H1 (cell line): ENCODE measurements around the gene CCDC116. TPM values are rescaled to one million over a fixed set of nuclear protein-coding genes. Genes with fewer than 3 reads are reported as not detected.

ENCODE experiments used
- CTCF ChIA-PET: fragments of 300-600 bp; sonication (Branson Sonifier 250); formaldehyde crosslinking; loops from one replicate; lab custom pipeline; 2021; ENCODE audit not compliant: partially characterized antibody; lab: Charles Lee
- POLR2A ChIA-PET: fragments of 300-600 bp; sonication (Branson Sonifier 250); formaldehyde crosslinking; loops from one replicate; lab custom pipeline; 2021; ENCODE audit warnings: inconsistent platforms; ENCODE audit not compliant: partially characterized antibody; lab: Charles Lee
- DNase-seq, 2 experiments: peaks; one replicate each; pipeline versions ENCODE4 v3.0.0 to v3.0.0-alpha.2; 2010 to 2022; ENCODE audit warnings: low spot score in 2 of 2, low read depth in 1 of 2, mixed read lengths in 1 of 2
- FAIRE-seq: peaks from 2 replicates; lab custom pipeline; 2011; peaks lifted over from hg19 to GRCh38; lab: Jason Lieb, UNC
- H2AFZ ChIP-seq: 2 replicates; pipeline ENCODE4 v1.8.1; 2012; ENCODE audit warnings: low read length, inconsistent platforms
- H2AK5ac ChIP-seq: 2 replicates; pipeline ENCODE4 v1.6.1; 2013; ENCODE audit warnings: low read depth, low read length
- H2BK120ac ChIP-seq: replicated peaks from 2 replicates; pipeline ENCODE3; 2013; ENCODE audit warnings: low read depth, low read length, inconsistent platforms
- H2BK12ac ChIP-seq: 2 replicates; pipeline ENCODE4 v1.6.1; 2013; ENCODE audit warnings: low read depth, low read length
- H2BK15ac ChIP-seq: 2 replicates; pipeline ENCODE4 v1.6.1; 2013; ENCODE audit warnings: low read length
- H2BK20ac ChIP-seq: 2 replicates; pipeline ENCODE4 v1.6.1; 2013; ENCODE audit warnings: low read length
- H2BK5ac ChIP-seq: 2 replicates; pipeline ENCODE4 v1.6.1; 2013; ENCODE audit warnings: low read depth, low read length
- H3K14ac ChIP-seq: 2 replicates; pipeline ENCODE4 v1.6.1; 2013; ENCODE audit warnings: inconsistent platforms; ENCODE audit not compliant: insufficient read length
- H3K18ac ChIP-seq: 2 replicates; pipeline ENCODE4 v1.6.1; 2013; ENCODE audit warnings: low read length; ENCODE audit errors: extremely low read depth
- H3K23ac ChIP-seq: 2 replicates; pipeline ENCODE4 v1.6.1; 2013; ENCODE audit warnings: inconsistent platforms; ENCODE audit not compliant: insufficient read length
- H3K23me2 ChIP-seq: 2 replicates; pipeline ENCODE4 v1.6.1; 2013; ENCODE audit warnings: low read depth, low read length
- H3K27ac ChIP-seq: 2 replicates; pipeline ENCODE4 v1.6.1; 2011; ENCODE audit warnings: low read depth, low read length, inconsistent platforms
- H3K27me3 ChIP-seq, 4 experiments: replicated peaks in 1 of 4; 1 replicate in 1 of 4; 2 replicates in 3 of 4; pipeline versions ENCODE4 v1.6.1 to v1.8.1; 2011 to 2013; ENCODE audit warnings: low read length in 3 of 4, mild to moderate bottlenecking in 3 of 4, inconsistent platforms in 2 of 4, mixed read lengths in 2 of 4, moderate library complexity in 1 of 4; ENCODE audit not compliant: control insufficient read depth in 3 of 4, insufficient read depth in 3 of 4; ENCODE audit errors: extremely low read depth in 1 of 4
- H3K36me3 ChIP-seq, 4 experiments: 2 replicates each; pipeline versions ENCODE4 v1.6.1 to v1.8.1; 2011 to 2013; ENCODE audit warnings: mild to moderate bottlenecking in 4 of 4, low read length in 3 of 4, moderate library complexity in 2 of 4, control low read depth in 1 of 4, inconsistent platforms in 1 of 4; ENCODE audit not compliant: insufficient read depth in 4 of 4, control insufficient read depth in 2 of 4
- H3K4ac ChIP-seq: replicated peaks from 2 replicates; pipeline ENCODE3; 2013; ENCODE audit warnings: low read length, low read depth, mixed read lengths, inconsistent platforms; ENCODE audit not compliant: insufficient read length
- H3K4me1 ChIP-seq, 4 experiments: replicated peaks in 1 of 4; 1 replicate in 1 of 4; 2 replicates in 3 of 4; pipeline versions ENCODE4 v1.6.1 to v1.8.1; 2011 to 2013; ENCODE audit warnings: low read length in 3 of 4, inconsistent platforms in 2 of 4, mixed read lengths in 1 of 4; ENCODE audit not compliant: insufficient read depth in 4 of 4, control insufficient read depth in 3 of 4
- H3K4me2 ChIP-seq, 2 experiments: 2 replicates each; pipeline versions ENCODE4 v1.6.1 to v1.8.1; 2011 to 2013; ENCODE audit warnings: low read depth in 2 of 2, low read length in 2 of 2, control low read depth in 1 of 2, inconsistent platforms in 1 of 2, mild to moderate bottlenecking in 1 of 2; ENCODE audit not compliant: insufficient read depth in 1 of 2
- H3K4me3 ChIP-seq, 4 experiments: fragments of 200-600, 300-600 bp in 1 of 4; sonication (generic), shearing (Covaris generic), sonication (Bioruptor Twin) in 1 of 4; 2 replicates each; pipeline versions ENCODE4 v1.5.1 to v1.8.1; 2011 to 2016; ENCODE audit warnings: low read length in 4 of 4, low read depth in 3 of 4, control low read depth in 2 of 4, inconsistent platforms in 2 of 4, mild to moderate bottlenecking in 2 of 4, mixed read lengths in 1 of 4, moderate library complexity in 1 of 4; ENCODE audit not compliant: insufficient read depth in 2 of 4; ENCODE audit errors: extremely low read depth in 1 of 4
- H3K56ac ChIP-seq: replicated peaks from 2 replicates; pipeline ENCODE3; 2013; ENCODE audit warnings: low read depth, mild to moderate bottlenecking, mixed read lengths, low read length, inconsistent platforms; ENCODE audit not compliant: insufficient read length
- H3K79me1 ChIP-seq: 2 replicates; pipeline ENCODE4 v1.6.1; 2013; ENCODE audit warnings: low read depth, low read length, control low read depth
- H3K79me2 ChIP-seq, 2 experiments: 2 replicates each; pipeline versions ENCODE4 v1.6.1 to v1.8.1; 2012 to 2013; ENCODE audit warnings: low read length in 2 of 2, mild to moderate bottlenecking in 2 of 2, inconsistent platforms in 1 of 2; ENCODE audit not compliant: insufficient read depth in 2 of 2, control insufficient read depth in 1 of 2
- H3K9ac ChIP-seq, 4 experiments: replicated peaks in 1 of 4; 1 replicate in 1 of 4; 2 replicates in 3 of 4; pipeline versions ENCODE4 v1.6.1 to v1.8.1; 2011 to 2013; ENCODE audit warnings: low read depth in 3 of 4, low read length in 3 of 4, control low read depth in 2 of 4, mild to moderate bottlenecking in 2 of 4, moderate library complexity in 2 of 4, inconsistent platforms in 1 of 4; ENCODE audit errors: extremely low read depth in 1 of 4
- H3K9me3 ChIP-seq, 2 experiments: 2 replicates each; pipeline versions ENCODE4 v1.6.1 to v1.8.1; 2012 to 2013; ENCODE audit warnings: mild to moderate bottlenecking in 2 of 2, moderate library complexity in 2 of 2, control low read depth in 1 of 2, inconsistent platforms in 1 of 2, low read depth in 1 of 2, low read length in 1 of 2, mixed read lengths in 1 of 2; ENCODE audit not compliant: insufficient read depth in 2 of 2
- H4K20me1 ChIP-seq, 2 experiments: replicated peaks in 1 of 2; 2 replicates each; pipeline versions ENCODE3 to v1.8.1; 2011 to 2013; ENCODE audit warnings: inconsistent platforms in 2 of 2, low read length in 2 of 2, mild to moderate bottlenecking in 1 of 2; ENCODE audit not compliant: insufficient read depth in 2 of 2, control insufficient read depth in 1 of 2
- H4K5ac ChIP-seq: 2 replicates; pipeline ENCODE4 v1.6.1; 2013; ENCODE audit warnings: low read length, low read depth, mixed read lengths, inconsistent platforms; ENCODE audit not compliant: insufficient read length
- H4K8ac ChIP-seq: 2 replicates; pipeline ENCODE4 v1.8.0; 2013; ENCODE audit warnings: mild to moderate bottlenecking, moderate library complexity, low read length, inconsistent platforms; ENCODE audit not compliant: insufficient read depth; ENCODE audit errors: extremely low read depth
- H4K91ac ChIP-seq: replicated peaks from 2 replicates; pipeline ENCODE3; 2013; ENCODE audit warnings: low read length, mixed read lengths, inconsistent platforms; ENCODE audit not compliant: insufficient read length
- CHD1 ChIP-seq: IDR thresholded peaks from 2 replicates; pipeline ENCODE4 v1.6.1; 2012; ENCODE audit warnings: low read depth, low read length, improper control_type of control experiment
- WGBS, 2 experiments: shearing (Covaris generic) in 1 of 2; methylation state at CpG; one replicate each; pipeline versions ENCODE4 v1.1.6 to v1.1.7; 2013 to 2015; ENCODE audit warnings: low lambda C conversion rate in 2 of 2, mixed read lengths in 2 of 2, inconsistent platforms in 1 of 2, low coverage in 1 of 2, missing lambda C conversion rate in 1 of 2; ENCODE audit not compliant: insufficient replicate concordance in 2 of 2, insufficient coverage in 1 of 2, insufficient read length in 1 of 2; ENCODE audit errors: extremely low coverage in 1 of 2, missing lambda C conversion rate in 1 of 2; 5-methylcytosine and 5-hydroxymethylcytosine counted together
- polyA plus RNA-seq, 7 experiments: library from polyadenylated mRNA; depleted of rRNA in 3 of 7; stranded (reverse) in 5 of 7; unstranded in 2 of 7; fragments of >200 nt in 5 of 7; fragments of 200-250 nt in 2 of 7; gene quantifications; 1 replicate in 5 of 7; 2 replicates in 1 of 7; 4 replicates in 1 of 7; pipeline versions ENCODE4 v1.2.1 to v1.2.3, GENCODE V29; 2011 to 2013; ENCODE audit warnings: missing spikeins in 2 of 7, mixed read lengths in 2 of 7
- total RNA-seq: library from RNA; stranded (reverse); fragmentation: NEBNext Ultra II Directional; extraction: Animal tissue kit (Norgen Biotek cat#: 25700); gene quantifications from 2 replicates; pipeline ENCODE4 v1.2.1, GENCODE V29; 2021

Gene CCDC116
- total and polyA plus RNA-seq, 2 of the 8 experiments (the other 6 are each of a cell fraction or from before 2014, with no cell fraction given), result 0.08 TPM; not detected in 1

DNA sequence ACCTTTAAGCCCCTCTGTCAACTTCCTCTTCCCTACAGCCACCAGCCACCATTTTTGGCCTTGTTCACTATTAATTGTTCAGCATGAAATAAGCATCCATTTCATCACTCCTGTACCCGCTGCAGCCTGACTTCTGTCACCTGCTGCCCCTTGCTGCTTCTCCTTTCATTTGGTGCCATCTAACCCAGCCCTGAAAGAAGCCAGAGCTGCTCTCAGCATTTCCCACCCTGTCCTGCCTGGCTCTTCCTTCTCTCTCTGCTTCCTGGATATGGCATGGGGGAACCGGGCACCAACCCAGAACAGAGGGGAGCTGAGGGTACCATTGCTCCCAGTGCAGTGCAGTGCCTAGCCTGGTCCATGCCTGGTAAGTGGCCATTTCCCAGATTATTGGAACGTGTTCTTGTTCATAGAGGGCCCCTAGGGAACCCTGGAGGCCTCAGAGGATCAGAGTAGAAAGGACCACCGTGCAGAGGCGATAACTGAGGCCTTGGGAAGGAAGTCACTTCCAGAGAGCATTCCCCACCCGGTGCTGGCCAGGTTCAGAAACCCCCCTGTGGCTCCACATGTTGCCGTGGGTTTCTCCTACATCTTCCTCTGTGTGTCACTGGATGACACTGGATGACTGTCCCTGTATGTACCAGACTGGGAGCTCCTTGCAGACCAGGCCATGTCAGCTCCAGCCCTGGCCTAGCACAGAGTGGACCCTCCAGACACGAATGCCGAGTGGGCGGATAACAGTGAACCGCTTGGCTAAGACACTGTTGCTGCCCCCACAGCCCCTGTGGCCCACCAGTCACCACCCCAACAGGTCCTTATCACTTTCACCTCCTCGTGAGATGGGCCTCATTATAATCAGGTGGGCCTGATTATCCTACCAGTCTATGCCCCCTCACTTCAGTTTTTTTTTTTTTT lies 7.4 kb upstream of the CCDC116 start:
- no peak overlapping the region for H2BK120ac ChIP-seq
- H2AK5ac ChIP-seq, result no peak overlapping the region
- no peak for FAIRE-seq
- H3K9me3 ChIP-seq, result no peaks in the 10 kb centered on the region
- CTCF ChIA-PET, result interaction anchor here (1.0 to 24.1 kb wide), 12 partner anchors 10 to 60 kb away, joined by 3 to 499 read pairs (median 6); partner anchors contain the start of genes CCDC116 and SDF2L1
- H3K4me3 ChIP-seq, result no peak overlapping the region
- no peak overlapping the region for H3K56ac ChIP-seq
- H2AFZ ChIP-seq, result no peak overlapping the region
- H3K14ac ChIP-seq, result no peak overlapping the region
- peaks cover 29 to 35% of the 10 kb centered on the region in 2 experiments for H4K20me1 ChIP-seq
- H3K4ac ChIP-seq, result no peak overlapping the region
- no peak overlapping the region for H4K91ac ChIP-seq
- no peak overlapping the region for H3K27ac ChIP-seq
- 95% methylated on average over 12 of the region's 12 CpGs; no CpG with 5 or more reads in 1 of the 2 experiments for WGBS, 2 experiments
- POLR2A ChIA-PET, result interaction anchor here (0.8 to 10.2 kb wide), 6 partner anchors 9 to 50 kb away, joined by 3 to 74 read pairs (median 4); partner anchors contain the start of gene SDF2L1
- H3K18ac ChIP-seq, result no peak overlapping the region
- H3K79me2 ChIP-seq, result peaks cover 0 to 16% of the 10 kb centered on the region in 2 experiments; a peak in 1 of 4 replicates
- H3K79me1 ChIP-seq, result peaks cover 13% of the 10 kb centered on the region
- H2BK20ac ChIP-seq, result no peak overlapping the region
- H3K27me3 ChIP-seq, result no peaks in the 10 kb centered on the region
- no peak overlapping the region; the same call in 1 of the 2 replicates for H2BK5ac ChIP-seq
- H4K8ac ChIP-seq, result no peak overlapping the region
- no peak overlapping the region for H2BK12ac ChIP-seq
- H3K23me2 ChIP-seq, result no peaks in the 10 kb centered on the region; the same call in 1 of the 2 replicates
- H4K5ac ChIP-seq, result no peak overlapping the region
- peaks cover 0 to 3% (median 2%) of the 10 kb centered on the region in 4 experiments; a peak in 4 of 7 replicates for H3K4me1 ChIP-seq
- peaks cover 0 to 15% (median 3%) of the 10 kb centered on the region in 4 experiments; a peak in 4 of 8 replicates for H3K36me3 ChIP-seq
- DNase-seq, result no peak
- H3K9ac ChIP-seq, result no peak overlapping the region
- no peak overlapping the region for H2BK15ac ChIP-seq
- H3K23ac ChIP-seq, result no peak overlapping the region
- H3K4me2 ChIP-seq, result no peak overlapping the region
- TF ChIP-seq CHD1, result no peak
